CD1c-positive myeloid dendritic cell (primary cell): ENCODE measurements around the gene SLC26A8.

Source experiments
- DNase-seq: peaks from one replicate; pipeline ENCODE4 v3.0.0-alpha.2; 2016; ENCODE audit errors: extremely low spot score

SLC26A8 gene, protein sequence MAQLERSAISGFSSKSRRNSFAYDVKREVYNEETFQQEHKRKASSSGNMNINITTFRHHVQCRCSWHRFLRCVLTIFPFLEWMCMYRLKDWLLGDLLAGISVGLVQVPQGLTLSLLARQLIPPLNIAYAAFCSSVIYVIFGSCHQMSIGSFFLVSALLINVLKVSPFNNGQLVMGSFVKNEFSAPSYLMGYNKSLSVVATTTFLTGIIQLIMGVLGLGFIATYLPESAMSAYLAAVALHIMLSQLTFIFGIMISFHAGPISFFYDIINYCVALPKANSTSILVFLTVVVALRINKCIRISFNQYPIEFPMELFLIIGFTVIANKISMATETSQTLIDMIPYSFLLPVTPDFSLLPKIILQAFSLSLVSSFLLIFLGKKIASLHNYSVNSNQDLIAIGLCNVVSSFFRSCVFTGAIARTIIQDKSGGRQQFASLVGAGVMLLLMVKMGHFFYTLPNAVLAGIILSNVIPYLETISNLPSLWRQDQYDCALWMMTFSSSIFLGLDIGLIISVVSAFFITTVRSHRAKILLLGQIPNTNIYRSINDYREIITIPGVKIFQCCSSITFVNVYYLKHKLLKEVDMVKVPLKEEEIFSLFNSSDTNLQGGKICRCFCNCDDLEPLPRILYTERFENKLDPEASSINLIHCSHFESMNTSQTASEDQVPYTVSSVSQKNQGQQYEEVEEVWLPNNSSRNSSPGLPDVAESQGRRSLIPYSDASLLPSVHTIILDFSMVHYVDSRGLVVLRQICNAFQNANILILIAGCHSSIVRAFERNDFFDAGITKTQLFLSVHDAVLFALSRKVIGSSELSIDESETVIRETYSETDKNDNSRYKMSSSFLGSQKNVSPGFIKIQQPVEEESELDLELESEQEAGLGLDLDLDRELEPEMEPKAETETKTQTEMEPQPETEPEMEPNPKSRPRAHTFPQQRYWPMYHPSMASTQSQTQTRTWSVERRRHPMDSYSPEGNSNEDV

DNA sequence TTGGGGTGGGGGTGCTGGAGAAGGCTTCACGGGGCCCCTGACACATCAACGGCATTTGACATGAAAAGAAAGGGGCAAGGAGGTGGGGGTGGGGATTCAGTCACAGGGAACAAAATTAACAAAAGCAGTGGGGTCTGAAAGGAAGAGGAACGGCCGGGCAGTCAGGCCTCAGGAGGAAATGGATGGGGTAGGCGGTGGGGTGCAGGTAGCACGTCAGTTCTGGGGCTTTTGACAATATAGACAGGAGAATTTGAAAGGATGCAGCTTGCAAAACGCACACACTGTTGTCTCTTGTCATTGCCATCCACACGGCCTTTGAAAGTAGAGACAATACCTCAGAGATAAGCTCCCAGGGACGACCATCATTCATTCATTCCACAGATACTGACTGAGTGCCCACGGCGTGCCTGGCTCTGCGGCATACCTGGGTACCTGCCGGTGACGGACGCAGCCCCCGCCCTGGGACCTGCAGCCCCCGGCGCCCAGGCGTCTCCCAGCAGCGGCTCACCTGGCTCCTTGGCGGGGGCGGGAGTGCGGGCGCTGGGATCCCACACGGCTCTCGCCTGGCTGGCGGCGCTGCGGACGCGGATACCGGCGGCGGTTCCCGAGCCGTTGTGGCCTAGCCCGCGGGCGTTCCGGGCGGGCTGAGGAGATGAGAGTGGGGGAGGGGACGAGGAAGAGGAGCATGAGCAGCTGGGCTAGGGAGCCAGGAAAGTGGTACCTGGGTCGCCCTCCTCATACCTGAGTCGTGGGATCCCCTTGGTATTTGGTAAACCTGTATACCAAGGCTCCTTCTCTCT is at the start of gene SLC26A8:
Gene SLC26A8 (minus strand): TSS at position 646 of the 800 bp plus-strand sequence. CDS start 4,934 bp downstream, outside the sequence.
- no peak for DNase-seq

DNA sequence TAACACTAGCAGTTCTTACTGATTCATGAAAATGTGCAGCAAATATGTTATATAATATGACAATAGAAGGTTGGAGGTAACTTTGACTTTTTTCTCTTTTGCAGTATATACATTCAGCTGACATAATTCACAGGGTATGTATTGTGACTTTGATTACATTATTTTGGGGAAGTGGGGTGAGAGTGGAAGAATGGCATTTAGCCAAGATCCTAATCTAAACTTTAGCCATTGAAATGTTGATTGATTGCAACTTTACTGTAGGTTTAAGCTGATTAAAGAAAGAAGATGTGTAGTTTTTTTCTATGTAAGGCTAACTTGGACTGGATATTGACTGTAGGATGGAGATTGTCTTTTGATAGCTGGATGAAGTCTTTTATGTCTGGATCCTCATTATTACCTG is 49.1 kb upstream of the SLC26A8 start:
- peak; percentile 20 for DNase-seq

DNA sequence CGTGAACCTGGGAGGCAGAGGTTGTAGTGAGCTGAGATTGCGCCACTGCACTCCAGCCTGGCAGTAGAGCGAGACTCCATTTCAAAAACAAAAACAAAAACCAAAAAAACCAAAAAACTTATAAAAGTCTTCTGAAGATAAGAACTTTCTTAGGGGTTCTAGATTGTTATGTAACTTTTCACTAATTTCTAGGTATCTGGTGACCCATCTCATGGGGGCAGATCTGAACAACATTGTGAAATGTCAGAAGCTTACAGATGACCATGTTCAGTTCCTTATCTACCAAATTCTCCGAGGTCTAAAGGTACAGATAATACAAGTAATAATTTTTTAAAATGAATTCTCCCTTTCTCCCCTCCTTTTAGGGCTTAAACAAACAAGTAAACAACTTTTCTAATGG is 48.2 kb upstream of the SLC26A8 start:
- DNase-seq = no peak

DNA sequence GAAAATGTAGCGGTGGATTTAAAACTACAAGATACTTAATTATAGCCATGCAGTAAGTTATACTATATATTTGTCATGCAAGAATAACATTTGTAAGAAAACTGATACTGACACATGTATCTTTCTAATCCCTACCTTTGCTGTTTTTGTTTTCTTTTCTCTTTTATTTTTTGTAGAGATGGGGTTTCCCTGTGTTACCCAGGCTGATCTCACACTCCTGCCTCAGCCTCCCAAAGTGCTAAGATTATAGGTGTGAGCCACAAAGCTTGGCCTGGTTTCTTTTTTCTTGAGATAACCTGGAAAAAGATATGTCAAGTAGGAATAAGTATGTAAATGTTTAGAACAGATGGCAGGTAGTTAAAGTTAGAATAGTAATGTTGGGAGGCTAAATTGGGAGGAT is 47.3 kb upstream of the SLC26A8 start:
- no peak for DNase-seq

DNA sequence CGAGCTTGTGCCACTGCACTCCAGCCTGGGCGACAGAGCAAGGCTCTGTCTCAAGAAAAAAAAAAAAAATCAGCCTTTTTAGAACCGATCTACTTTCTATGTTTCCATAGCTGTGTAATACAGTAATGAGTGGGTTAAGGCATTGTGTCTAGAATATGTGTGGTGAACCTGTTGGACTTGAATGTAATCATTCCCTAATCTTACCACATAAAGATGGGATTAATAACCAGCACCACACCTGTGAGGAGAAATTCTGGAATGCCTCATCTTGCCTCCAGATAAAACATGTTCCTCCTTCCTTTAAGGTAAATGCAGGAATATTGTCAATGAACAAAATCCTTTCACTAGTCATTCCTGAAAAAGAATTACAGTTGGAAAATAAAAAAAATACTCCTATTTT is 46.8 kb upstream of the SLC26A8 start:
- DNase-seq = no peak

DNA sequence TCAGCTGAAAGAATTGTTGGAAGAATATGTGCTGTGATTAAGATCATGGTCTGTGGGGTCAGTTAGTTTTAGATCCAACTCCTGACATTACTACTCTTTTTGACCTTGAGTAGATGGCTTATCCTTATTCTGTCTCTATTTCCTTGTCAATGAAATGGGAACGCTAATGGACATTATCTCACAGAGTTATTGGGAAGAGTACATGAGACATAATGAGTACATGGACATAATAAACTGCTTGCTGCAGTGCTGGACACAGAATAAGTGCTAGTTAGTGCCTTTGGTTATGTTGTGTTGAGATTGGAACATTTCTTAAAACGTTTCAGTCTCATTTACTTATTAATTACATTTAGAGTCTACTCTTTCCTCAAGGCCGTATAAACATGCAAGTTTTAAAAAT is 45.8 kb upstream of the SLC26A8 start:
- DNase-seq = no peak

DNA sequence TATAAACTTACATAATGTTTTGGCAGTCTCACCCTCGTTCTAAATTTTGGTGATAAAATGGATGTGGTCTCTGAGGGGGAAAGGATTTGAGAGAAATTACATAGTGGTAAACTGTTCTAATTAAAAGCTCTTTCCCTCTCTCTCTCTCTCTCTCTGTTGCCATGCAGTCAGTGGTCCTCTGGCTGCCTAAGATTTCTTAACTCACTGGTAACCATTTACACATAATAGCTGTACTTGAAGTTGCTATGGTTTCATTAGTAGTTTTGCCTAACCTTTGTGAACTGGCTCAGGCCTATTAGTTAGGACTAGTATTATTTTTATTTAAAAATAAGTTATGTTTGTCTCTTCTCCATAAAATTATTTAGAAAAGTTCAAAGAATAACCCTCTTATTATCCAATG is 45.1 kb upstream of the SLC26A8 start:
- DNase-seq = no peak

DNA sequence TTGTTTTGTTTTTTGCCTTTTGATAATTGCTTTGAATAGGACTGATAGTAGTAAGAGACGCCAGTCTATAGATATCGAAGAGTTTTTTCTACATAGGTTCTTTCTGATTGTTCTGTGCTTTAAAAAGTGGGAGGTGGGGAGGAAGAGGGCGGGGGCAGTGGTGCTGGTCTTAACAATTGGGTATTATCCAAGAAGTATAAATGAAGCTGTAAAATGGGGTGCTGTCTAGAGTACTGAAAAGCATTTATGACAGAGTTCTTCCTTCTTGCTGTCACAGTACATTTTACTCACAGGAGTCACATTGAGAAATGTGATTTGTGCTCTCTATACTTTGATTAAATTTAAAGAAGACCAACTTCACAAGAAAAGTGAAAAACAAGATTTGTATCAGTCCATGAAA is 44.1 kb upstream of the SLC26A8 start:
- DNase-seq = no peak

DNA sequence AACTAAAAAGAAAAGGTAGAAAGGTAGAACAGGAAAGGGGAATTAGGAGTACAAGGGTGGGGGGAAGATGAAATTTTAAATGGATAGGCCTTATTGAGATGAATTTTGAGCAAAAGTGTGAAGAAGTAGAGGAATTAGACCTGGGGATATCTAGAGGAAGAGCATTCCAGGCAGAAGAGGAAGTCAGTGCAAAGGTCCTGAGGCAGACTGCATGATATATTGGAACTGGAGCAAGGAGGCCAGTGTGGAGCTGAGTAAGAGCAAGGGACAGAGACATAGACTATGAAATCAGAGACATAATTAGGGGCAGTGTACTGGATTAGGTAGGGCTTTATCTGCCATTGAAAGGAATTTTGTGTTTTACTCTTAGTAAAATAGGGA is 43.6 kb upstream of the SLC26A8 start:
- DNase-seq = no peak

DNA sequence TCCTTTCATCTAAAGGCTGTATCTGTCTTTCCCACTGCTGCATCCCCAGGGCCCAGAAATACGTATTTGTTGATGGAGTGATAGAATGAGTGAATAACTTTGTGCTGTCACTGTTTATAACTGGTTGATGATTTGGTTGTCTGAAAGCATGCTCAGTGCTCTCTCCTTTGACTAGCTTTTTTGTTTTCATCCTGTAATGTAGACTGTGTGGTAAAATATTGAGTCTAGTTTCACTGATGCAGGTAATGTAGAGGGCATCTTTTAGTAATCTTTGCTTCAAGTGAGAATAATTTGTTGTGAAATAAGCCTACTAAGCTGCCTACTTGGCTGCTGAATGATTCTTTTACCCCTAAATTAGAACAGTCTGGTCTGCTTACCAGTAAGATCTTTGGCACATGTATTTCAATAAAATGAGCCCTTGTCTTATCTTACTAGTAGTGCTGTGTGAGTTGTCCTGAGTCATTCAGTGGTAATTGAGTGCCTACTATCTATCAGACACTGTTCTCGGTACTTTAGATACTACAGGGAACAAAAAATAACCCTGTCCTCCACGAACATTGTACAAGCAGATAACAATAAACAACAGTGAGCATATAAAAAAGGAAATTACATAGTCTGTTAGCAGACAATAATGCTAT is 43.1 kb upstream of the SLC26A8 start:
- no peak for DNase-seq

DNA sequence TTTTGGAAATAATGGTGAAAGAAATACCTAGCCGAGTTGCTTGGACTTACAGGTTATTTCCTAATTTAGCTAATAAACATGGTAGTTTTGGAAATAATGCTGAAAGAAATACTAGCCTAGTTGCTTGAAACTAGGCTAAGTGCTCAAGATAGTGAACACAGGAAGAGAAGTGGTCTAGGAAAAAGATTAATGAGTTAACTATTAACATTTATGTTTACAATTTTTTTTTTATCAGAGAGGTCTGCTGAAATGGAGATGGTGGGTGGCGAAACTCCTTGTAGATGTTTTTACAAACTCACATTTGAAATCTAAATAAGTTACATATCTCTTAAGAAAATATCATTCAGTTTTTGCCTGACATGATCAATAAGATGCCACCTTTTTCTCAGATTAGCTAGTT is 42.4 kb upstream of the SLC26A8 start:
- no peak for DNase-seq

DNA sequence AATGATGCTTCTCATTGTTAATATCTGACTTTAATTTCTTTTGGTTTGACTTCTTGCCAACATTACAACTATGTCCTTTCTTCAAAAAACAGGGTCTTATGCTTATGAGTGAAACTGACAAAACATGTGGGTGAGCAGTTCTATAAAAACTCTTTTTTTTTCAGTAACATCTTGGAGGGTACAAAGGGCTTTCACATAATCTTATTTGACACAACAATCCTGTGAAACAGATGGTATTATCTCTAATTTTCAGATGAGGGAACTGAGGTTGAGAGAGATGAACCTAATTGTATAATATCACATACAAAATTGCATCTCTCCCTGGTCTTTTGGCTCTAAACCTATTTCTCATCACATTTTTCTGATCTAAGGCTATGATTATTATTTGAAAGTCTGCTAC is 41.5 kb upstream of the SLC26A8 start:
- DNase-seq = no peak

DNA sequence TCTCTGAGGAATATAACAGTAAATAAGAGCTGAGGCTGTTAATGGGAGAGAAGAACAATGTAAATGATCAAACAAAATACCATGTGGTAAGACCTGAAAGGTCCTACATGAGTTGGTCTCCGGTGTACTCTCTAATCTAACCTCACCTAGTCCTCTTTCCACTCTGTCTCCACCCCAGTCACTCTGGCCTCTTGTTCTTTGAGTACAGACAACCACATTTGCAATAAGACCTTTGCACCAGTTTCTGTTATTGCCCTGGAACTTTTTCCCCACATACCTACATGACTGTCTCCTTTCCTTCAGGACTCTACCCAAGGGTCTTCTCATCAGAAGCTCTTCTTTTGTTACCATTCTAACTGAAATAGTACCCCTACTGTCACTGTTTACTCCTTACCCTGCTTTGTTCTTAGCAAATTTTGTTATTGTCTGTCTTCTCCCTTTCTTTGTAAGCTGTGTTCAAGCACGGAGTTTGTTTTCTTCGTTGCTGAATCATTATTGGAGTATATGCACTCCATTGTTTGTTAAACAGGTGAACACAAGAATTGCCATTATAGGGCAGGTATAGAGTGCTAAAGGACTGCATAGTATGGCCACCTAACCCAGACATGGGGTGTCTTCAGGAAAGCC is 40.4 kb upstream of the SLC26A8 start:
- no peak for DNase-seq

DNA sequence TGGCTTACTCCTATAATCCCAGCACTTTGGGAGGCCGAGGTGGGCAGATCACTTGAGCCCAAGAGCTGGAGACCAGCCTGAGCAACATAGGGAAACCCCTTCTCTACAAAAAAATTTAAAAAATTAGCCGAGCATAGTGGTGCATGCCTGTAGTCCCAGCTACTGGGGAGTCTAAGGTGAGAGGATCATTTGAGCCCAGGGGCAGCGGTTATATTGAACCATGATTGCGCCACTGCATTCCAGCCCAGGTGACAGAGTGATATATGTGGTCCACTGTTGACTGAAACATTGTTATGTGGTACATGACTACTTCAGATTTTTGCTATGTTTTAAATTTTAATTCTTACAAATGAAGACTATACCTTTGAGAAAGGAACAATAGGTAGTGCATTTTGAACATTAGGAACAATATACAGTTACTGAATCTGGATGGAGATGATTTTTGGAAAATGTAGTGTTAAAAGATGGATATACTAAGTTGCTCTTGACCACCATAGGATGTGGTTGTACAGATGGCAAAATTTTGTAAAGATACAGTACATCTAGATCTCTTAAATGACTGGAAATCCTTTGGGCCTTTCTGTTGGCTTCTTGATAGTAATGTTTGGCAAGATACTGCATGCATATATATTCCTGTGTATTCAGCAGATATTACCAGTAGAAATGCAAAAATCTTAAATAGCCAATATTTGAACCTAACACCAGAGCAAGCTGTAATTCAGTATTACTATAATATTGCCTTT is 39.0 kb upstream of the SLC26A8 start:
- DNase-seq = no peak

DNA sequence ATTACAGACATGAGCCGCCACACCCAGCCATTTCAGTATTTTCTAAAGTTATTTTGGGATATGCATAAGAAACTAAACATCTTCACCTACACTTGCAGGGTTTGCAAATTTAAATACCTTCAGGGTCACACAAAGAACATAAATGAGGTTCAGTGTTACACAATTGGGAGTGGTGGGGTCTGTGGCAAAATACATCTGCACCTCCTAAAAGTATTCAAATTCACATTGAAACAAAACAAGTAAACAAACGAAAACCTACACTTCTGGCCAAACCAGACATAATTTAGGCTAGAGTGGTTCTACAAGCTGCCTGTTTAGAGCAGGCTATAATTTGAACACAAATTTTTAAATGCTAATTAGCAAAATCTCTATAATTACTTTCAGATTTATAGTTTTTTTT is 37.8 kb upstream of the SLC26A8 start:
- DNase-seq = no peak

DNA sequence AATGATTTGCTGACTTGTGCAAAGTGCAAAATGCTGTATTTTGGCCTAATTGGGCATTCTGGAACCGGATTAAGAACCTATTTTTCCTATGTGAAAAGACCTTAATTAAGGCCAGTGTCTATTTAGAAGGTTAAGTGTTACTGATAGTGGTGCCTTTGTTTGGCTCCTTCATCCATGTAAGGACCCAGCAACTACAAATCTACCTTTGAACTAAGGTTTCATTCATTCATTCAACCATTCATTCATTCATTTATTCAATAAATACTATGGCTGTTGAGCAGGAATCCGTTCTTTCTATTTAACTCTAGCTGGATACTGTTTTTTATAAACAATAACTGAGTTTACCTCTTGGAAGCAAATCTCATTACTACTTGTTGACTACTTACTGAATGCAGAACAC is 36.8 kb upstream of the SLC26A8 start:
- DNase-seq = no peak

DNA sequence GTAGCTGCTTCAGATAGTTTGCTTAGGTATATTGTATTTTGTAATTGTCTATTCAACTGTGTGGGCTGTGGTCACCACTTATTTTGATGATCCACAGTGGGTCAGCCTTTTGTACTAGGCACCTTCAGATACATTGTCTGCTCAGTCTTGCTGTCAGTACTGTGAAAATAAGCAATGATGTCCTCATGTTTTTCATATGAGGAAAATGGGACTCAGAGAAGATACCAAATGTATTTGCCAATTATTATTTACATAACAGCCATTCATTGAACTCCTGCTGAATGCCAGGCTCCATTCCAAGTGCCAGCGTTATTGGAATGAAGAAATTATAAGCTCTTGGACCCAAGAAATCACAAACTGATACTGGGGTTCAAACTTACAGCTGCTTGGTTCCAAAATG is 31.7 kb upstream of the SLC26A8 start:
- DNase-seq = no peak

DNA sequence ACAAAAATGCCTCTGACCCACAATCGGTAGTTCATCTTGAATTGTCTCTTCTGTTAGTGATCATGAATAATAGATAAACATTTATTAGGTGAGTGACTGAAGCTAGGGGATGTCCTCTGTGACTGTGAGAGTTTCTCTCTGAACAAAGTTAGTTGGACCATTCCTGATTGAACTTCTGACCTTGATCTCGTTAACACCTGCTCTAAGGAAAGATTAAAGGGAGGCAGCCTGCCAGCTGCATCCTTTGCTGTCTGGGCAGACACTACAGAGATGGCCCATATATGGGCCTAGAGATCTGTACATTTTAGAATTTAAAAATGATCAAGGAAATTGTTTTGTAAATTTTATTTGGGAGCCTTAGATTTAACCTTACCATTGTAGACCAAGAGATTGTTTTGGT is 30.5 kb upstream of the SLC26A8 start:
- DNase-seq = no peak

DNA sequence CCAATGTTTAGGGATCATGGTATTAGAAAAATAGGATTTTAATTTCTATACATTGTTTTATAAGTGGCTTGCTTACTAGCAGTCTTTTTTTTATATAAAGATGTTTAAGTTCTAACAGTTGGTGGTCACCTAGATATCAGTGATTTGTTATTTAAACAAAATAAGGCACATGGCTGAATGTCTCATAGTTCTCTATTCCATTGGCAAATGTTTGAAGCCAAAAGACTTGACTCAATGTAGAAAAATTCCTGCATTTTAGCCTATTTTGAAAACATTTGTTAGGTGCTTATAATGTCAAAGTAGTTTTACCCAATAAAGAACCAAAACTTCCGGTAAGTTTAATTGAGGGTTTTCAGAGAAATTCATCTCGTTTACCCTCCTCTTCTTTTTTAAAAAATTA is 30.0 kb upstream of the SLC26A8 start:
- no peak for DNase-seq

DNA sequence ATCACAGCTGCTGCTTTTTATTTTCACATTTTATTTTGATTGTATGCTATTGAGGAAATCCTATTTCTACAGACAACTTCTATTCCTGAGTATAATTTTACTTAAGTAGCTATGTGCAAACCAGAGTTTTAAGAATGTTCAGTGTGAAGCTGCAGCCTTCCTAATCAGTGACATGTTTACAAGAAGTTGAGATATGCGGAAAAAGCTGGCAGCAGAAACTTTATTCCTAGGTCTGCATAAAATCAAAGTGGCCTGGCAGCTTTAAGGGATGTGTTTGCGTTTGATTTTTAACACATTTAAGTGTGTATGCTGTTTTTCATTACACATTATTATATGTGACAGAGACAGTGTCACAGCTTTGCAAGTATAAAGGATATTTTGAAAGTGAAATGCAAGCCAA is 29.4 kb upstream of the SLC26A8 start:
- DNase-seq = no peak
